GM23248 (cell line): ENCODE measurements around the gene NINL. TPM values are rescaled to one million over a fixed set of nuclear protein-coding genes. Genes with fewer than 3 reads are reported as not detected.

Experiments used
- DNase-seq: peaks from one replicate; pipeline ENCODE4 v3.0.0-alpha.2; 2015
- H2AFZ ChIP-seq: fragments of 200-600 bp; sonication (generic); 2 replicates; pipeline ENCODE4 v1.6.1; 2016; ENCODE audit warnings: antibody characterized with exemption
- H3F3A ChIP-seq: fragments of 200-600 bp; sonication (generic); 2 replicates; pipeline ENCODE4 v1.6.1; 2016; ENCODE audit warnings: mild to moderate bottlenecking, antibody characterized with exemption, mixed run types; ENCODE audit not compliant: insufficient read depth
- H3K27ac ChIP-seq: fragments of 200-600 bp; sonication (generic); 2 replicates; pipeline ENCODE4 v1.5.1; 2016; ENCODE audit warnings: mild to moderate bottlenecking
- H3K27me3 ChIP-seq: fragments of 200-600 bp; sonication (generic); replicated peaks from 2 replicates; pipeline ENCODE4 v1.6.1; 2016; ENCODE audit warnings: mild to moderate bottlenecking; ENCODE audit not compliant: insufficient read depth
- H3K36me3 ChIP-seq: fragments of 200-600 bp; sonication (generic); 2 replicates; pipeline ENCODE4 v1.6.1; 2016; ENCODE audit warnings: low read depth, mild to moderate bottlenecking
- H3K4me1 ChIP-seq: fragments of 200-600 bp; sonication (generic); 2 replicates; pipeline ENCODE4 v1.6.1; 2016; ENCODE audit warnings: mild to moderate bottlenecking; ENCODE audit not compliant: insufficient read depth
- H3K4me2 ChIP-seq: fragments of 200-600 bp; sonication (generic); one replicate; pipeline ENCODE4 v1.6.1; 2016; ENCODE audit warnings: mild to moderate bottlenecking; ENCODE audit not compliant: unreplicated experiment
- H3K4me3 ChIP-seq: fragments of 200-600 bp; sonication (generic); 2 replicates; pipeline ENCODE4 v1.5.1; 2016; ENCODE audit warnings: mild to moderate bottlenecking
- H3K79me2 ChIP-seq: fragments of 200-600 bp; sonication (generic); 2 replicates; pipeline ENCODE4 v1.6.1; 2016; ENCODE audit warnings: mild to moderate bottlenecking; ENCODE audit not compliant: insufficient read depth
- H3K9ac ChIP-seq: fragments of 200-600 bp; sonication (generic); 2 replicates; pipeline ENCODE4 v1.6.1; 2016; ENCODE audit warnings: mild to moderate bottlenecking
- H3K9me2 ChIP-seq: fragments of 200-600 bp; sonication (generic); 2 replicates; pipeline ENCODE4 v1.6.1; 2016; ENCODE audit warnings: mixed run types, mild to moderate bottlenecking, moderate library complexity; ENCODE audit not compliant: insufficient read depth
- H3K9me3 ChIP-seq: fragments of 200-600 bp; sonication (generic); one replicate; pipeline ENCODE4 v1.6.1; 2017; ENCODE audit warnings: low read depth
- H4K20me1 ChIP-seq: fragments of 200-600 bp; sonication (generic); 2 replicates; pipeline ENCODE4 v1.6.0; 2016; ENCODE audit not compliant: insufficient read depth
- EZH2 ChIP-seq: fragments of 200-600 bp; sonication (generic); IDR thresholded peaks from 2 replicates; pipeline ENCODE4 v1.6.1; 2018; ENCODE audit warnings: antibody characterized with exemption, mild to moderate bottlenecking; ENCODE audit not compliant: insufficient read depth, poor library complexity, severe bottlenecking
- EZH2phosphoT487 ChIP-seq: fragments of 200-600 bp; sonication (generic); IDR thresholded peaks from 2 replicates; pipeline ENCODE4 v1.6.1; 2018; ENCODE audit warnings: antibody characterized with exemption, moderate library complexity, mild to moderate bottlenecking, low read depth; ENCODE audit not compliant: insufficient read depth
- WGBS, 2 experiments: methylation state at CpG; one replicate each; pipeline ENCODE4 v1.1.6; 2015 to 2017; ENCODE audit warnings: low lambda C conversion rate in 2 of 2, low coverage in 1 of 2; ENCODE audit errors: missing lambda C conversion rate in 2 of 2; 5-methylcytosine and 5-hydroxymethylcytosine counted together
- in situ Hi-C: fragments of 300-500 bp; cut with MboI; formaldehyde crosslinking; loops from 2 replicates; pipeline ENCODE4 v1.15.0; 2020
- polyA plus RNA-seq: library from polyadenylated mRNA; unstranded; fragments of >200 nt; fragmentation: Nextera tagmentation; extraction: Ambion mirVana; gene quantifications from 2 replicates; pipeline ENCODE4 v1.2.1, GENCODE V29; 2016
- total RNA-seq: library from RNA; depleted of rRNA; stranded (reverse); fragments of >200 nt; shearing (Covaris generic); gene quantifications from 2 replicates; pipeline ENCODE4 v1.2.3, GENCODE V29; 2014

The NINL gene
- total and polyA plus RNA-seq, 2 experiments from 2014 or later: 1.9 to 3.4 TPM

- no peaks in the 10 kb centered on the region for H3K36me3 ChIP-seq
- H3K9ac ChIP-seq: no peak overlapping the region
- no peak overlapping the region for H3K27ac ChIP-seq
- H3F3A ChIP-seq: no peaks in the 10 kb centered on the region
- H3K4me2 ChIP-seq: no peak overlapping the region
- no peak overlapping the region for H3K4me3 ChIP-seq
- H3K27me3 ChIP-seq: no peaks in the 10 kb centered on the region
- no peaks in the 10 kb centered on the region for H4K20me1 ChIP-seq
- TF ChIP-seq EZH2 (no peak), EZH2phosphoT487 (no peak)
- in situ Hi-C loops: loop anchor here (25.0 kb wide), 2 partner anchors 347 to 528 kb away; partner anchors contain the start of gene APMAP
- no peaks in the 10 kb centered on the region for H3K9me3 ChIP-seq
- 82 to 98% methylated on average over 2 of the region's 2 CpGs for WGBS, 2 experiments
- no peaks in the 10 kb centered on the region for H3K79me2 ChIP-seq
- no peak overlapping the region for H2AFZ ChIP-seq
- H3K4me1 ChIP-seq: no peaks in the 10 kb centered on the region
- no peak for DNase-seq
- no peaks in the 10 kb centered on the region for H3K9me2 ChIP-seq
Observed at GRCh38 chr20:25514747-25515340, 70.5 kb downstream of the NINL start.

GRCh38 chr20:25514195-25514594 is 71.1 kb downstream of the NINL start:
- Histone ChIP-seq H3K27ac (no peak overlapping the region), H3K9me2 (no peaks in the 10 kb centered on the region)

GRCh38 chr20:25512709-25513108 is 72.6 kb downstream of the NINL start:
- in situ Hi-C loops: loop anchor here (25.0 kb wide), 2 partner anchors 350 to 525 kb away; partner anchors contain the start of gene APMAP
- no peak overlapping the region for H3K4me3 ChIP-seq
- no peaks in the 10 kb centered on the region for H3K27me3 ChIP-seq
- no peaks in the 10 kb centered on the region for H3K9me2 ChIP-seq
- H3F3A ChIP-seq: no peaks in the 10 kb centered on the region
- 98% methylated on average over 12 of the region's 12 CpGs for WGBS, 2 experiments
- H3K9me3 ChIP-seq: no peaks in the 10 kb centered on the region
- no peaks in the 10 kb centered on the region for H4K20me1 ChIP-seq
- no peak overlapping the region for H3K27ac ChIP-seq
- no peaks in the 10 kb centered on the region for H3K36me3 ChIP-seq
- H3K9ac ChIP-seq: no peak overlapping the region
- no peak overlapping the region for H2AFZ ChIP-seq
- H3K79me2 ChIP-seq: no peaks in the 10 kb centered on the region
- TF ChIP-seq EZH2phosphoT487 (no peak), EZH2 (no peak)
- H3K4me2 ChIP-seq: no peak overlapping the region
- H3K4me1 ChIP-seq: peaks cover 7% of the 10 kb centered on the region; the same call in 1 of the 2 replicates
- no peak for DNase-seq

More at GRCh38 chr20:25514195-25514594, 71.1 kb downstream of the NINL start:
- H3K4me3 ChIP-seq: no peak overlapping the region
- TF ChIP-seq EZH2 (no peak), EZH2phosphoT487 (no peak)
- no peak overlapping the region for H3K9ac ChIP-seq
- DNase-seq: no peak
- no peaks in the 10 kb centered on the region for H3K79me2 ChIP-seq
- no peaks in the 10 kb centered on the region for H3K9me3 ChIP-seq
- H3K4me2 ChIP-seq: no peak overlapping the region
- H4K20me1 ChIP-seq: no peaks in the 10 kb centered on the region
- no peaks in the 10 kb centered on the region for H3F3A ChIP-seq
- no peaks in the 10 kb centered on the region for H3K36me3 ChIP-seq
- WGBS, 2 experiments: 90 to 96% methylated on average over 2 of the region's 2 CpGs
- no peaks in the 10 kb centered on the region for H3K27me3 ChIP-seq
- in situ Hi-C loops: loop anchor here (25.0 kb wide), 2 partner anchors 348 to 527 kb away; partner anchors contain the start of gene APMAP
- no peaks in the 10 kb centered on the region for H3K4me1 ChIP-seq
- no peak overlapping the region for H2AFZ ChIP-seq

GRCh38 chr20:25511183-25511582 is 74.1 kb downstream of the NINL start:
- peaks cover 7% of the 10 kb centered on the region; the same call in 1 of the 2 replicates for H3K4me1 ChIP-seq
- no peak overlapping the region for H3K27ac ChIP-seq
- H3K9me3 ChIP-seq: no peaks in the 10 kb centered on the region
- no peak overlapping the region for H2AFZ ChIP-seq
- no peaks in the 10 kb centered on the region for H3K36me3 ChIP-seq
- DNase-seq: no peak
- H3K9ac ChIP-seq: no peak overlapping the region
- H3F3A ChIP-seq: no peaks in the 10 kb centered on the region
- no peaks in the 10 kb centered on the region for H4K20me1 ChIP-seq
- no peaks in the 10 kb centered on the region for H3K27me3 ChIP-seq
- H3K9me2 ChIP-seq: no peaks in the 10 kb centered on the region
- in situ Hi-C loops: loop anchor here (25.0 kb wide), 2 partner anchors 351 to 524 kb away; partner anchors contain the start of gene APMAP
- TF ChIP-seq EZH2 (no peak), EZH2phosphoT487 (no peak)
- WGBS, 2 experiments: 92% methylated on average over 10 of the region's 10 CpGs
- no peaks in the 10 kb centered on the region for H3K79me2 ChIP-seq
- H3K4me3 ChIP-seq: no peak overlapping the region
- H3K4me2 ChIP-seq: no peak overlapping the region
